Measurements from ENCODE around the gene RHOBTB3.

The RHOBTB3 gene

GRCh38 chr5:95733107-95733665 is 2.0 kb downstream of the RHOBTB3 start:
- no peak for DNase-seq

GRCh38 chr5:95734187-95734586 is 3.1 kb downstream of the RHOBTB3 start:
- no peak for DNase-seq

- DNase-seq, result no peak
These were observed 3.8 kb downstream of the RHOBTB3 start for GRCh38 chr5:95734906-95735305.

- no peak for DNase-seq
These were observed 4.3 kb downstream of the RHOBTB3 start for GRCh38 chr5:95735406-95735805.

- DNase-seq, result no peak
These were observed 6.9 kb downstream of the RHOBTB3 start for GRCh38 chr5:95738072-95738471.

GRCh38 chr5:95738834-95739233 is 7.7 kb downstream of the RHOBTB3 start:
- no peak for DNase-seq

- DNase-seq, result no peak
These were observed 8.7 kb downstream of the RHOBTB3 start for GRCh38 chr5:95739857-95740256.

GRCh38 chr5:95741458-95741857 is 10.3 kb downstream of the RHOBTB3 start:
- DNase-seq, result no peak

GRCh38 chr5:95743232-95743631 is 12.1 kb downstream of the RHOBTB3 start:
- no peak for DNase-seq

GRCh38 chr5:95743877-95744276 is 12.7 kb downstream of the RHOBTB3 start:
- no peak for DNase-seq

- DNase-seq, result no peak
These were observed 15.1 kb downstream of the RHOBTB3 start for GRCh38 chr5:95746194-95746593.

GRCh38 chr5:95746722-95747679 is 15.9 kb downstream of the RHOBTB3 start:
- no peak for DNase-seq

- no peak for DNase-seq
These were observed 17.0 kb downstream of the RHOBTB3 start for GRCh38 chr5:95748133-95748532.

GRCh38 chr5:95754545-95754944 is 23.4 kb downstream of the RHOBTB3 start:
- DNase-seq, result no peak

GRCh38 chr5:95759005-95759404 is 27.9 kb downstream of the RHOBTB3 start:
- DNase-seq, result no peak

- DNase-seq, result no peak
These were observed 28.5 kb downstream of the RHOBTB3 start for GRCh38 chr5:95759634-95760033.

- DNase-seq, result no peak
These were observed 29.4 kb downstream of the RHOBTB3 start for GRCh38 chr5:95760273-95761191.

GRCh38 chr5:95761771-95762651 is 30.9 kb downstream of the RHOBTB3 start:
- DNase-seq, result no peak

GRCh38 chr5:95762652-95763041 is 31.5 kb downstream of the RHOBTB3 start:
- no peak for DNase-seq

GRCh38 chr5:95763941-95764340 is 32.8 kb downstream of the RHOBTB3 start:
- no peak for DNase-seq

GRCh38 chr5:95768731-95769130 is 37.6 kb downstream of the RHOBTB3 start:
- DNase-seq, result no peak
